ENCODE measurements around the gene PPP1R13B.

Gene PPP1R13B

DNA sequence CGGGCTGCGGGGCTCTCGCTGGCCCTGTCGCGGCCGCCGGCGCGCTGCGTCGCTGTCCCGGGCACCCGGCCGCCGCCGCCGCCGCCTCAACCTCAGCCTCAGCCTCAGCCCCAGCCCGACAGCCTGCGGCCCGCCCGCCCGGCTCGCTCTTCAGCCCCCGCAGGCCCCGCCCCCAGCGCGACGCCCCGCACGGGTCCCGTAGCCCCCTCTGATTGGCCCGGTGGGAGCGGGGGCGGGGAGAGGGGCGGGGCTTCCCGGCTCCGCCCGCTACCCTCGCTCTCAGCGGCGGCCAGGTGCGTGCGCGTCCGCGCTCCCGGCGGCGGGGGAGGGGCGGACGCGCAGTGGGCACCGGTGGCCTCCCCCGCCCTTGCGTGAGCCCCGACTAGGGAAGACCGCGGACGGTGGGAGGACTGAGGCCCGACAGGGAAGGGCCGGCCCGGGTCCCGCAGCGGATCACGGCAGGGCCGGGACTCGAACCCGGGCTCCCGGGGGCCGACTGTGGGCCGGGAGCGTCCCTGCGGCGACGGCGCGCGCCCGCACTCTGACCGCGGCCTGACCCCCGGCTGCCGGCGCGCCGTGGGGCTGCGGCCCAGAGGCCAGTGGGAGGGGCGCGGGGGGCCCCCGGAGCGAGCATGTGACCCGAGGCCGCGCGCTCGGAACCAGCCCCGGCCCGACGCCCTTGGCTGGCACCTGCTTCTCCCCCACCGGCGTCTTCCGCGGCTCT lies at the start of gene PPP1R13B:
TSS of gene PPP1R13B (minus strand) at position 125 of the 724 bp plus-strand sequence. CDS start 268 bp downstream, outside the sequence.
- peaks cover 51% of the 10 kb centered on the region for H3K27me3 Mint-ChIP-seq (ENCODE audit: low read depth, poor library complexity)

DNA sequence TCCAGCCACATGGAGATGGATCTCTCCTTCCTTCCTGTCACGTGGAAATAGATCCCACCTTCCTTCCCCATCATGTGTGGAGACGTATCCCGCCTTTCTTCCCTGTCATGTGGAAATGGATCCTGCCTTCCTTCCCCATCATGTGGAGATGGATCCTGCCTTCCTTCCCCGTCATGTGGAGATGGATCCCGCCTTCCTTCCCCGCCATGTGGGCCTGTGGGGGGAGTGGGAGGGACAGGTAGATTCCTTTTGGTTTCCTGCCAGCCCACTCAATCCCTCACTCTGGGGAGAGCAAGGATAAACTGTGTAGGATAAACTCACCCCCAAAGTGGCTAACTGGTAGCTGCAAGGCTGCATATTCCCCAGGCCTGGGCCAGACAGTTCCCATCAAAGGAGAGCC lies 49.2 kb upstream of the PPP1R13B start:
- Mint-ChIP-seq H3K9me3 (peaks cover 7% of the 10 kb centered on the region), H3K36me3 (ENCODE audit: low read depth) (peaks cover 6% of the 10 kb centered on the region), H3K27me3 (ENCODE audit: low read depth, poor library complexity) (peaks cover 5% of the 10 kb centered on the region), H3K4me1 (peaks cover 14% of the 10 kb centered on the region), H3K27ac (no peak overlapping the region), H3K4me3 (no peak overlapping the region)
- DNase-seq, result no peak
- no peak for TF ChIP-seq CTCF (IDR thresholded peaks at IDR 0.05)

More for the DNA sequence above, at the start of gene PPP1R13B:
- TF ChIP-seq CTCF (IDR thresholded peaks at IDR 0.05), result no peak
- H3K4me3 Mint-ChIP-seq, result peak within 1 kb of the TSS; percentile 89
- H3K27ac Mint-ChIP-seq, result no peak within 1 kb of the TSS
- peak; percentile 98 for DNase-seq
- no peaks in the 10 kb centered on the region for H3K9me3 Mint-ChIP-seq
- H3K4me1 Mint-ChIP-seq, result peaks cover 23% of the 10 kb centered on the region
- peaks cover 4% of the 10 kb centered on the region for H3K36me3 Mint-ChIP-seq (ENCODE audit: low read depth)

GRCh38 chr14:103894723-103895059 lies 47.3 kb upstream of the PPP1R13B start:
- H3K9me3 Mint-ChIP-seq, result peaks cover 7% of the 10 kb centered on the region
- H3K36me3 Mint-ChIP-seq (ENCODE audit: low read depth), result peaks cover 6% of the 10 kb centered on the region
- TF ChIP-seq CTCF (IDR thresholded peaks at IDR 0.05), result no peak
- DNase-seq, result no peak
- no peak overlapping the region for H3K4me3 Mint-ChIP-seq
- H3K27ac Mint-ChIP-seq, result no peak overlapping the region
- peaks cover 5% of the 10 kb centered on the region for H3K27me3 Mint-ChIP-seq (ENCODE audit: low read depth, poor library complexity)
- H3K4me1 Mint-ChIP-seq, result peaks cover 10% of the 10 kb centered on the region

DNA sequence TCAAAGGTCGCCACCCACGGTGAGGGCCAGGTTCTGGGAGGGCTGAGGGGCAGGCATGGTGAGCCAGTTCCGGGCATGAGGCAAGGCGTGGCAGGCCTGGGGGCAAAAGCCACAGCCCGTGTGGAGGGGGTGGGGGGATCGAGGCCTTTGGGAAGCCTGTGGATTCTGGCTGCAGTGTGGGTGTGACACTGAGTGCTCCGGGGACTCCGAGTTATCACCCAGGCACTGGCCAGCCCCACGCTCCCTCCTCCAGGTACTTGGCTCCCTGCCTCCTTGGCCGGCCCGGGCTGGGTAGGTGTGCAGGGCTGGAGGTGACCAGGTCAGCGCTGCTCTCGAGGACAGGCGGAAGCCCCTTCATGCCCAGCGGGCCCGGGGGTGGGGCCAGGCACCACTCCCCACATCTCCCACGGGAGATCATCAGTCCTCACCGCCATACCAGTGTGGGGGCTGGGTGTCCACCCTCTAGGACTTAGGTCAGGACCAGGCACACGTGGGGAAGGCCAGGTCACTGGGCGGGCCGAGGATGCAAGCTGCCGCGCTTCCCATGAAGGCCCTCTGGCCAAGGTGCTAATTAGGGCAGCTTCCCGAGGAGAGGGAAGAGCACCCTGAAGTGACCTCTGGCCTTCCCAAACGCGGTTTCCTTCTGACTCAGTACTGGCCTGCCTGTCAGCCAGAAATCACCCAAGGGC lies 46.8 kb upstream of the PPP1R13B start:
- DNase-seq, result no peak
- peaks cover 7% of the 10 kb centered on the region for H3K9me3 Mint-ChIP-seq
- H3K4me3 Mint-ChIP-seq, result no peak overlapping the region
- peaks cover 5% of the 10 kb centered on the region for H3K27me3 Mint-ChIP-seq (ENCODE audit: low read depth, poor library complexity)
- peaks cover 6% of the 10 kb centered on the region for H3K36me3 Mint-ChIP-seq (ENCODE audit: low read depth)
- no peak overlapping the region for H3K27ac Mint-ChIP-seq
- TF ChIP-seq CTCF (IDR thresholded peaks at IDR 0.05), result no peak
- peaks cover 9% of the 10 kb centered on the region for H3K4me1 Mint-ChIP-seq

GRCh38 chr14:103892247-103892646 lies 44.9 kb upstream of the PPP1R13B start:
- H3K4me3 Mint-ChIP-seq, result no peak overlapping the region
- H3K4me1 Mint-ChIP-seq, result peaks cover 4% of the 10 kb centered on the region
- peaks cover 5% of the 10 kb centered on the region for H3K27me3 Mint-ChIP-seq (ENCODE audit: low read depth, poor library complexity)
- DNase-seq, result no peak
- H3K9me3 Mint-ChIP-seq, result peaks cover 7% of the 10 kb centered on the region
- TF ChIP-seq CTCF (IDR thresholded peaks at IDR 0.05), result no peak
- H3K36me3 Mint-ChIP-seq (ENCODE audit: low read depth), result peaks cover 6% of the 10 kb centered on the region
- H3K27ac Mint-ChIP-seq, result no peak overlapping the region
